Uterus (tissue), 2 donors: ENCODE results near the gene NEK10.

Experiments used
- POLR2A ChIP-seq, 2 donors: fragments of 450-650 bp; IDR thresholded peaks; one replicate each; pipeline ENCODE4 v1.6.1; 2016; ENCODE audit warnings: antibody characterized with exemption in 2 of 2, mild to moderate bottlenecking in 1 of 2, moderate library complexity in 1 of 2
- TF ChIP-seq, protein P1 (sequence below), 4 experiments: fragments of 200-600 bp in 2 of 4; fragments of 450-650 bp in 2 of 4; sonication (generic) in 2 of 4; IDR thresholded peaks; one replicate each; pipeline ENCODE4 v1.5.1; 2016 to 2019; ENCODE audit warnings: antibody characterized with exemption in 4 of 4, mild to moderate bottlenecking in 2 of 4, moderate library complexity in 1 of 4

DNA sequence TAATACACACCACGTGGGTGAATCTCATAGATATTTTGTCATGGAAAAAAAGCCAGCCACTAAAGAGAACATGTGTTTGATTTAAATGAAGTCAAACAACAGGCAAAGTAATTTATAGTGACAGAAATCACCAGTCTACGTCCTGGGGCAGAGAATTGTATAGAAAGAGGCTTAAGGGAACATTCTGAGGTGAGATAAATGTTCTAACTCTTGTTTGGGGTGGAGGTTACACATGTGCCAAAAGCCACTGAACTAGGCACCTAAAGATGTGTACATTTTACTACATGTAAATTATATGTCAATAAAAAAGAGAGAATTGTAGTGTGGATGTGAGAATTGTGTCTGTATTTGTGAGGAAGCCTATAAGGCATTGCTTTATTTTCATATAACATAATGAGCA, 184.9 kb downstream of the NEK10 start:
- TF ChIP-seq, protein P1, sequence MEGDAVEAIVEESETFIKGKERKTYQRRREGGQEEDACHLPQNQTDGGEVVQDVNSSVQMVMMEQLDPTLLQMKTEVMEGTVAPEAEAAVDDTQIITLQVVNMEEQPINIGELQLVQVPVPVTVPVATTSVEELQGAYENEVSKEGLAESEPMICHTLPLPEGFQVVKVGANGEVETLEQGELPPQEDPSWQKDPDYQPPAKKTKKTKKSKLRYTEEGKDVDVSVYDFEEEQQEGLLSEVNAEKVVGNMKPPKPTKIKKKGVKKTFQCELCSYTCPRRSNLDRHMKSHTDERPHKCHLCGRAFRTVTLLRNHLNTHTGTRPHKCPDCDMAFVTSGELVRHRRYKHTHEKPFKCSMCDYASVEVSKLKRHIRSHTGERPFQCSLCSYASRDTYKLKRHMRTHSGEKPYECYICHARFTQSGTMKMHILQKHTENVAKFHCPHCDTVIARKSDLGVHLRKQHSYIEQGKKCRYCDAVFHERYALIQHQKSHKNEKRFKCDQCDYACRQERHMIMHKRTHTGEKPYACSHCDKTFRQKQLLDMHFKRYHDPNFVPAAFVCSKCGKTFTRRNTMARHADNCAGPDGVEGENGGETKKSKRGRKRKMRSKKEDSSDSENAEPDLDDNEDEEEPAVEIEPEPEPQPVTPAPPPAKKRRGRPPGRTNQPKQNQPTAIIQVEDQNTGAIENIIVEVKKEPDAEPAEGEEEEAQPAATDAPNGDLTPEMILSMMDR (IDR thresholded peaks at IDR 0.05): no peak
- TF ChIP-seq POLR2A (IDR thresholded peaks at IDR 0.05): no peak
